ENCODE data around the gene TPD52L1. TPM values are rescaled to one million over a fixed set of nuclear protein-coding genes. Genes with fewer than 3 reads are reported as not detected.
A peak's percentile ranks its signal among the peaks of the same experiment; 100 is the strongest.

TPD52L1 gene
- total and polyA plus RNA-seq, 2 donors, result 23.6 to 160 TPM

DNA sequence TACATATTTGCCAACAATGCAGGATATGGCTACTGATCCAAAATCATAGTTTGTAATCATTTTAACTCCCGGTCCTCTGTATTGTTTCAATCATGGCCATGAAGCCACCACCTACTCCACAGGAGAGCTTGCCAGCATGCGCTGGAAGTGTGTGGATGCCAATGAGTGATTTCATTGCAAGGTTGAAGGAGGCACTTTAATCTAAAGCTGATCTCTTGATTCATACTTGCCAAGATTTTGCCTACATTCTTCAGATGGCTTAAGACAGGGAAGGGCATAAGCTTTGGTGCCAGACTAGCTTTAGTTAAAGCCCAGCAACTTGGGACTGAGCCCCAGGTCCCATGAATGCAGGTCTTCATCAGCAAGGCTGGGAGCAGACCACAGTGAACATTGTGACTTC is 58.8 kb downstream of the TPD52L1 start:
- 78% methylated on average over 2 of the region's 2 CpGs for WGBS
- H3K27ac ChIP-seq (ENCODE audit: low read depth), result no peak overlapping the region

DNA sequence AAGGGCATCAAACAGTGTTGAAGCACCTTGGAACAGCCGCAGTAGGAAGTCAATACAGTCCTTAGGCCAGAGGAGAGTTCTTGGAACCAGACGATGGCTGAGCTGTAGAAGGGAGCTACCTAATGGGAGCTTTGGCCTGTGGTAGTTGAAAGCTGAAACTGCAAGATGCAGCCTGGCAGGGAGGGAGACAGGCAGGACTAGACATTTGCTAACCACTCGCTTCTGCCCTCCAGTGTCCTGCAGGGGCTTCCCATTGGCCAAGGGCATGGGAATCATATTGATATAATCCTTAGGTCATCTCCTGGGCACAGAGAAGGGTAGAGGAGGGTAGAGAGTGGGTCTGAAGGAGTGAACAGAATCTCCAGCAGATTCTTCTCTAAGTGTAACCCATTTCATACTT is 60.4 kb downstream of the TPD52L1 start:
- WGBS, result 95% methylated on average over 3 of the region's 3 CpGs
- Histone ChIP-seq H3K4me3 (ENCODE audit: low read depth, low read length) (no peak overlapping the region), H3K27ac (ENCODE audit: low read depth) (no peak overlapping the region), H3K4me1 (ENCODE audit: insufficient read depth) (no peaks in the 10 kb centered on the region), H3K36me3 (ENCODE audit: insufficient read depth) (no peaks in the 10 kb centered on the region)
- no peak for DNase-seq (ENCODE audit: extremely low spot score)

More for the DNA sequence above, 58.8 kb downstream of the TPD52L1 start:
- Histone ChIP-seq H3K4me1 (ENCODE audit: insufficient read depth) (no peaks in the 10 kb centered on the region), H3K36me3 (ENCODE audit: insufficient read depth) (no peaks in the 10 kb centered on the region), H3K4me3 (ENCODE audit: low read depth, low read length) (no peak overlapping the region)
- no peak for DNase-seq (ENCODE audit: extremely low spot score)

DNA sequence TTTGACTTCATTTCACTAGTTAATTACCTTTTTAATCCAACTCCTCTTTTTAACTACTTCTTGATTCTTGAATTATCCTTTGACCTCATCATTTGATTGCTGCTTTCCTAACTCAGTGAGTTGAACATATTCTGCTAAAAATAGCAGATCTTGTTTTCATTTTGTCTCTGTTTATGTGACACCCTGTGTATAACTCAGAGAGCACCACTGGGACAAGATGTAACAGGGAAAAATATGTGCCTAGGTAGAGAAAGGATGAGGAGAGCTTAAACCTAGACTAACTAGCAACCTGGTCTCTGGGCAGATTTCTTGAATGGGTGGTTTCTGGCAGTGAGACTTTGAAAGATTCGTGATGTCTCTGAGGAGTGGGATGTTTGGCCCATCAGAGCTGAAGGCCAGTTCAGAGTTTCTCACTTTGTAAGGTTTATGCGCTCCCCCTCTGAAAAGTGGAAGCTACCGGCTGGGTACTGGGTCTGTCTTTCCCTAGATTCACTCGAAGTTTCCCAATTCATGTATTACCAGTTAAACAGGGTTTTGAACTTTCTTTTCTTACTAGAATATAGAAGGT is 61.8 kb downstream of the TPD52L1 start:
- no peak overlapping the region for H3K27ac ChIP-seq (ENCODE audit: low read depth)
- H3K4me3 ChIP-seq (ENCODE audit: low read depth, low read length), result no peak overlapping the region
- 89% methylated on average over 4 of the region's 4 CpGs for WGBS
- no peaks in the 10 kb centered on the region for H3K36me3 ChIP-seq (ENCODE audit: insufficient read depth)
- H3K4me1 ChIP-seq (ENCODE audit: insufficient read depth), result no peaks in the 10 kb centered on the region
- no peak for DNase-seq (ENCODE audit: extremely low spot score)

DNA sequence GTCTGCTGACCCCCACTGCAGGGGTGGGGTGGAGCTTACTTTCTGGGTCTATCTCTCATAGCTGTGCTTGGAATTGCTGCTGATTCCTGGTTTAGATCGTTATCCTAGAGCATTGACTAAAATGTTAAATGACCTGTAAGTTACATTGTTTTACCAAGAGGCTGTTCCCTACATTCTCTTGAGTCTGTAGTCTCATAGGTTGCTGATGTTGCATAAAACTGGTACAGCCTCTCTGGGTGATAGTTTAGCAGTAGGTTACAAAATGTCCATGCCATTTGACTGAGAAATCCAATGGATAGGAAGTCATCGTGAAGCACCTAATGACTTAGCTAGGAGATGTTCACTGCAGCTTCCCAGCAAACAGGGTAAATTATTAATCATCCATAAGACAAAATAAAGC is 62.4 kb downstream of the TPD52L1 start:
- no peak overlapping the region for H3K4me3 ChIP-seq (ENCODE audit: low read depth, low read length)
- WGBS, result 89% methylated on average over 2 of the region's 2 CpGs
- DNase-seq (ENCODE audit: extremely low spot score), result no peak
- H3K4me1 ChIP-seq (ENCODE audit: insufficient read depth), result no peaks in the 10 kb centered on the region
- no peak overlapping the region for H3K27ac ChIP-seq (ENCODE audit: low read depth)
- H3K36me3 ChIP-seq (ENCODE audit: insufficient read depth), result no peaks in the 10 kb centered on the region

DNA sequence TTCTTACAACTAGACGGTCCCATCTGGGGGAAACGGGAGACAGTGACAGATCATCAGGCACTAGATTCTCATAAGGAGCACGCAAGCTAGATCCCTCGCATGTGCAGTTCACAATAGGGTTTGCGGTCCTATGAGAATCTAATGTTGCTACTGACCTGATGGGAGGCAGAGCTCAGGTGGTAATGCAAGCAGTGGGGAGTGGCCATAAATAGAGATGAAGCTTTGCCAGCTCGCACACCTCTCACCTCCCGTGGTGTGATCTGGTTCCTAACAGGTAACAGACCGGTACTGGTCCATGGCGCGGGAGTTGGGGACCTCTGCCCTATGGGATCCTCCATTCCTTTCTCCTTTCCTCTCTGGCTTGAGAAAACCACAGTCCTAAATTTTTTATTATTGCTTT is 63.8 kb downstream of the TPD52L1 start:
- no peak overlapping the region for H3K27ac ChIP-seq (ENCODE audit: low read depth)
- H3K36me3 ChIP-seq (ENCODE audit: insufficient read depth), result no peaks in the 10 kb centered on the region
- no peak overlapping the region for H3K4me3 ChIP-seq (ENCODE audit: low read depth, low read length)
- no peaks in the 10 kb centered on the region for H3K4me1 ChIP-seq (ENCODE audit: insufficient read depth)
- no peak for DNase-seq (ENCODE audit: extremely low spot score)
- WGBS, result 97% methylated on average over 10 of the region's 10 CpGs

DNA sequence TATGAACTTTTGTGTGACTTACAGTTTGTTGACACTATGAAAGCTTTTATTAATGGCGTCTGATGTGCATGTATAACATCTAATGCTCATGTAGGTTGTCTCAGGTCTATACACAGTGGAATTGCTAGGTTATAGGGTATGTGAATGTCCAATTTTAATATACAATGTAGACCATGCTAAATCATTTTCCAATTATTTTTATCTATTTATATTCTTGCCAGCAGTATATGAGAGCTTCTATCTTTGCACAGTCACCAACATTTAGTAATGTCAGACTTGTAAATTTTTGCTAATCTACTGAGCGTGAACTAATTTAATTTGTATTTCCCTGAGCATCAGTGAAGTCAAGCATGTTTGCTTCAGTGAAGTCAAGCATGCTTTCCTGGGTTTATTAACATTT is 64.4 kb downstream of the TPD52L1 start:
- H3K4me1 ChIP-seq (ENCODE audit: insufficient read depth), result no peaks in the 10 kb centered on the region
- no peak overlapping the region for H3K4me3 ChIP-seq (ENCODE audit: low read depth, low read length)
- 94% methylated on average over 2 of the region's 2 CpGs for WGBS
- DNase-seq (ENCODE audit: extremely low spot score), result no peak
- H3K27ac ChIP-seq (ENCODE audit: low read depth), result no peak overlapping the region
- no peaks in the 10 kb centered on the region for H3K36me3 ChIP-seq (ENCODE audit: insufficient read depth)

DNA sequence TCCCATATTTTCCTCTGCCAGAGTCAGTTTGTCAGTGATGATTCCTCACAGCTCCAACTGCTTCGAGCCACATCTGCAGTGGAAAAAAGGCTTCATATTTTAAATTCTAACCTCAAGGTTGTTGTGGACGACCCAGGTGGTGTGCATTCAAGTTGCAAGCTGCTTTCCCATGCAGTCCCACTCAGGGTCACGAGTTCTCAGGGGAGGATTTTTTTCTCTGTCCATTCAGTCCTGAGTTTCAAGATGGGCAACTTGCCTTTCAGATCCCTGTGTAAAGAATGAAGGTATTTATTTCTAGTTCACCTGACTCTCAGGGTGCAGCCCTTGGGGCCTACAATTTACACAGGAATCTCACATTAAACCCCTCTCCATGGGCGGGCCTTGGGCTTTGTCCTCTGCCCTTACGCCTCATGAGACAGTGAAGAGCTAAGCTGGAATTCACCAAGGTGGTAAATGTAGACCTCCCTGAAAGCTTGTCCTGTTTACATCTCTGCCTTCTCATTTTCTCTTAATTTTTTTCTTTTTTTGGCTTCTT is 65.9 kb downstream of the TPD52L1 start:
- WGBS, result 92% methylated on average over 5 of the region's 5 CpGs
- H3K36me3 ChIP-seq (ENCODE audit: insufficient read depth), result no peaks in the 10 kb centered on the region
- no peak overlapping the region for H3K4me3 ChIP-seq (ENCODE audit: low read depth, low read length)
- no peaks in the 10 kb centered on the region for H3K4me1 ChIP-seq (ENCODE audit: insufficient read depth)
- no peak for DNase-seq (ENCODE audit: extremely low spot score)
- H3K27ac ChIP-seq (ENCODE audit: low read depth), result no peak overlapping the region

DNA sequence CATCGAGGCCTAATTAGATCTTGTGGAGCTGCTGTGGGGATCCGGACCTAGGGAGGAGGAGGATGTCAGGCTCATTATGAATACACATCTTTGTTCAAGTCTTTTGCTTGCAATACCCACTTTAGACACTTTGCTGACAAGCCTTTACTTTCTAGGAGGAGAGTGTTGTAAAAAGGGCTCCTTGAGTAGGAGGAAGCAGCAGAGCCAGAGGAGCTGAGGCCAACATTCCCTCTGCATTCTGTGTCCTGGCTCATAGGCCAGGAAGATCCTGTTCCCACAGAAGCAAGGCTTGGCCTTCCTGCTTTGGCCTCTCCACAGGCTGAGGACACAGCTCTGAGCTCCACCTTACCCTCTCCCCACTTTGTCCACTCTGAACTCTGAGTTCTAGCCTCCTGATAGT is 67.1 kb downstream of the TPD52L1 start:
- no peaks in the 10 kb centered on the region for H3K36me3 ChIP-seq (ENCODE audit: insufficient read depth)
- WGBS, result 64% methylated on average over 2 of the region's 2 CpGs
- no peak for DNase-seq (ENCODE audit: extremely low spot score)
- no peak overlapping the region for H3K27ac ChIP-seq (ENCODE audit: low read depth)
- H3K4me1 ChIP-seq (ENCODE audit: insufficient read depth), result no peaks in the 10 kb centered on the region
- H3K4me3 ChIP-seq (ENCODE audit: low read depth, low read length), result no peak overlapping the region

DNA sequence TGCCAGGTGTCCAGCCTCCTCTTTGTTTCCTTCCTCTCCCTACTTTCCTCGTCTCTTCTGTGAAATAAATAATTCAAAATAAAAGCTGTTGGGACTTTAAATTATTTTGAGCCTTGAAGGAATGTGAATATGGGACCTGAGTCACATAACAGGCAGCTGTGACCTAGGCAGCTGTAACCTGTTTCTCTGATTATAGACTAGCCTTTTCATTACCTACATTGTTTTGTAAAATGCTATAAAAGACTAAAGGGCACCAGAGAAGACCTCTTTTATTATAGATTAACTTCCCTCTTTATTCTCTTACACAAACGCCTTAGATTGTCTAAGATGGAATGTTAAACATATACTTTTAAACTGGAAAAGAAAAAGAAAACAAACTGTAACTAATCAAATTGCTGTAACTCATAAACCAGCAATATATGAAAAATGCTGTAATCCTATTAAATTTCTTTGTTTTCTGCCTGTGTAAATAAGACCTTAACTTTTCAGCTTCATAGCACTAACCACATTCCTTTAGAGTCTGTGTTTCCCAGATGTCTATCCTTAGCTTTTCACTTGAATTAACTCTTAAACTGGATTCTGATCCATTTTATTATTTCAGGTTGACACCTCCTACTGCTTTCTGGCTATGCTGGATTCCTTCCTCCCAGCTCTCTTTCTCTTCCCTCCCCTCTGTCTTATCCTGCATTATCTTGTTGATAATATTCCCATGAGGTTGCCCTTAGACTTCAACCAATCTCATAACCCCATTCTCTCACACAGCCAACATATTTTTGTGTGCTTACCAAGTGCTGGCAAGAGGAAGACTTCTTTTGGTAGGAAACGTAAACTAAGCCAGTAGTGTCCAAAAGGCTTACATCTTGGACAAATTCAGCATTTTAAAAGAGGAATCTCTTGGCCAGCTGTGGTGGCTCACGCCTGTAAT is 69.2 kb downstream of the TPD52L1 start:
- no peak overlapping the region for H3K27ac ChIP-seq (ENCODE audit: low read depth)
- H3K4me1 ChIP-seq (ENCODE audit: insufficient read depth), result no peaks in the 10 kb centered on the region
- no peaks in the 10 kb centered on the region for H3K36me3 ChIP-seq (ENCODE audit: insufficient read depth)
- 45% methylated on average over 4 of the region's 4 CpGs for WGBS
- no peak for DNase-seq (ENCODE audit: extremely low spot score)
- no peak overlapping the region for H3K4me3 ChIP-seq (ENCODE audit: low read depth, low read length)

DNA sequence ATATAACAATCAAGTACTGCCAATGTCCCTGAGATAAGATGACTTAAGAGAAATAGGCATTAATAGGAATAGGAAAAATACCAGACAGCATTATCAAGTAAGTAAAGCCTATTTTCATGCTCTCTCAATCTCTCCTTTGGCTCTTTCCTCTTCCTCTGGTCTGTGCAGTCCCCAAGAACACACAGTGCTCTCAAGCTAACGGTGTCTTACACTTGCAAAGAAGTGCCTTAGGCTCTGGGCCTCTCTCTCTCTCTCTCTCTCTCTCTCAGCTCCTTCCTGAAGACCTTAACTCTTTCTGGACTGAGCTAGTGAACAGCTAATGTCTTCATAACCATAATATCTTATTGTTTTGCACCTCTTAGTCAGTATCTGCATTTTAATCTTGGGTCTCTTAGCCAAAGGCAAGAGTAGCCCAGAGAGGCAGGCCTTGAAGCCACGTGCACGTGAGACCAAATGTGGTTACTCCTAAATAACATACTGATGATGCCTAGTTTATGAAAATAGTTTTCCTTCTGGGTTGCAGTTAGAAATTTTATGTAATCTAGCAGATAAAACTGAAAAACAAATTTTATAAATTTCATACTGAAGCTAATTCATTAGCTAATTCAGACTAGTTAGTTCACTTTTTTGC is 70.8 kb downstream of the TPD52L1 start:
- DNase-seq (ENCODE audit: extremely low spot score), result no peak
- 40% methylated on average over 3 of the region's 3 CpGs for WGBS
- H3K36me3 ChIP-seq (ENCODE audit: insufficient read depth), result no peaks in the 10 kb centered on the region
- no peaks in the 10 kb centered on the region for H3K4me1 ChIP-seq (ENCODE audit: insufficient read depth)
- no peak overlapping the region for H3K4me3 ChIP-seq (ENCODE audit: low read depth, low read length)
- peak overlapping the region; percentile 5 for H3K27ac ChIP-seq (ENCODE audit: low read depth)

DNA sequence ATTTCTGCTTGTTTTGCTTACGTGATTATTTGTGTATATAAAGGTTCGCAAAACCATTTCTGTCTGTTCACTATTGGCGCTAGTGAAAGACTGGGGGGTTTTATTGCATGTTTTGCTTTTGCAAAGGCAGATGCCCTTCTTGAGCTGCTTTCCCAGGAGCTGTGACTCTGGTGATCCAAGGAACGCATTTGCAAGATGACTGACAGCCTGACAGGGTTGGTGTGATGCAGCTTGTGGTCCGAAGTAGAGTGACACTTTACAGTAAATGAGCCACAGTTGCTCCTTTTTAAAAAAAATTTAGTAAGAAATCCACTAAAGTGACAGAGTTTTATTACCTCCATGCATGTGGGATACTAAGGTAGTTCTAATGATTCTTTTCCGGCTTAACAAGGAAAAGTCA is 73.7 kb downstream of the TPD52L1 start:
- Histone ChIP-seq H3K4me3 (ENCODE audit: low read depth, low read length) (no peak overlapping the region), H3K27ac (ENCODE audit: low read depth) (no peak overlapping the region), H3K36me3 (ENCODE audit: insufficient read depth) (no peaks in the 10 kb centered on the region), H3K4me1 (ENCODE audit: insufficient read depth) (no peaks in the 10 kb centered on the region)
- no peak for DNase-seq (ENCODE audit: extremely low spot score)
- WGBS, result 95% methylated on average over 6 of the region's 6 CpGs

DNA sequence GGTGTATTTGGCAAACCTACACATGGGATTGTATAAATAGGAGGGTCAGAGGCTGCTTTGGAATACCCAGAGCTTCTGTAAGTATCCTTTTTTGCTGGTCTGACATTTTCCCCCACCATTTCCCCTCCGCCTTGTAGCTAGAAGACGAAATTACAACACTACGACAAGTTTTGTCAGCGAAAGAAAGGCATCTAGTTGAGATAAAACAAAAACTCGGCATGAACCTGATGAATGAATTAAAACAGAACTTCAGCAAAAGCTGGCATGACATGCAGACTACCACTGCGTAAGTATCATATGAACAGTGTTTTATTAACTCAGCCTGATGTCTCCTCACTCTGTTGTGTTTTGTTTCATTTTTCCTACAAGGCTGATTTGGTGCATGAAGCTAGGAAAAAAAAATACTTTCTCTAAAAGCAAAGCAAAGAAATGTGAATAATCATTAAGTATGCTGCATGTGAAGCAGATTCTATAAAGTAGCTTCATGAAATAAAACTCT is 75.5 kb downstream of the TPD52L1 start:
- Histone ChIP-seq H3K36me3 (ENCODE audit: insufficient read depth) (no peaks in the 10 kb centered on the region), H3K4me3 (ENCODE audit: low read depth, low read length) (no peak overlapping the region)

DNA sequence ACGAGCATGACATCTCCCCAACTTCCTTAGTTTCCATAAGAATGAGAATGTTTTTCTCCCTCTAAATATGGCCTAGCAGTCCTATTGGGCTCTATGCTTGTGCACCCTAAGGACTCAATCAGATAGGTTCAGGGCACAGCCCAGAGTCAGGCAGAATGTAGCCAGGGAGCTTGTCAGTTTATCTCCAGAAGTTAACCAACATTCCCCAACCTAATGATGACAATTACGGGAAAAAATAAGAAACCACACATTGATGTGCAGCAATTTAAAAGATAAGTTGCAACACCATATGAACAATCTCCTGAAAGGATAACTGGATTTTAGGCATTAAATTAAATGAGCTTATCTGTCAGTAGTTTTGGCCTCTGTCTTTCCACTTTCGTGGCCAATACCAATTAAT is 77.1 kb downstream of the TPD52L1 start:
- Histone ChIP-seq H3K36me3 (ENCODE audit: insufficient read depth) (no peaks in the 10 kb centered on the region), H3K4me1 (ENCODE audit: insufficient read depth) (no peaks in the 10 kb centered on the region), H3K4me3 (ENCODE audit: low read depth, low read length) (no peak overlapping the region), H3K27ac (ENCODE audit: low read depth) (no peak overlapping the region)
- 73% methylated on average over 3 of the region's 3 CpGs for WGBS
- no peak for DNase-seq (ENCODE audit: extremely low spot score)

More for the DNA sequence above, 75.5 kb downstream of the TPD52L1 start:
- no peak for DNase-seq (ENCODE audit: extremely low spot score)
- no peak overlapping the region for H3K27ac ChIP-seq (ENCODE audit: low read depth)
- H3K4me1 ChIP-seq (ENCODE audit: insufficient read depth), result no peaks in the 10 kb centered on the region
- WGBS, result 28% methylated on average over 6 of the region's 6 CpGs

All from urinary bladder (tissue), 4 donors.